Measurements from ENCODE around the gene PSMA5. TPM values are rescaled to one million over a fixed set of nuclear protein-coding genes. Genes with fewer than 3 reads are reported as not detected.

Gene PSMA5
- total and polyA plus RNA-seq, 2 of the 4 experiments (the other 2 are of a cell fraction) = 75.5 to 107 TPM

DNA sequence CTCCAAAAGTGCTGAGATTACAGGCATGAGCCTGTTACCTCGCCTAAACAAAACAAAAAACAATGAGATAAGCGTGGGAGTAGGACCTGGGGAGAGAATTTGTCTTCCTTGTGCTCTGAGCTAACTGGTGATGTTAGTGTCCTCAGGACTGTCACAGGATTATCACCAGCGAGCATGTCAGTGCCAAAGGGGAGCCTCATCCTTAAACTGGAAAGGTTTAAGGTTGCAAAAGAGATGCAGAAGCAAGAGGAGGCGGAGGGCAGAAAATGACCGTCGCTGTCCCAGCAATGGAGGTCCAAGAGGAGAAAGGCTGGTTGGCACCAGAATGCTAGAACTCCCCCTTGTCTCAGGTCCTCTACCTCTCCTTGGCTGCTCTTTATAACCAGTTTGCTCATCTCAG is 44.0 kb upstream of the PSMA5 start:
- no peak overlapping the region for H2AFZ ChIP-seq (replicated peaks; ENCODE audit: low read length, poor library complexity)
- H3K27me3 ChIP-seq (ENCODE audit: control insufficient read depth, insufficient read depth, low read length) = peaks cover 70% of the 10 kb centered on the region
- H2BK20ac ChIP-seq (ENCODE audit: low read depth, low read length) = no peak overlapping the region
- no peaks in the 10 kb centered on the region for H4K20me1 ChIP-seq (ENCODE audit: insufficient read depth, low read length)
- DNase-seq = no peak
- TF ChIP-seq, protein P1, sequence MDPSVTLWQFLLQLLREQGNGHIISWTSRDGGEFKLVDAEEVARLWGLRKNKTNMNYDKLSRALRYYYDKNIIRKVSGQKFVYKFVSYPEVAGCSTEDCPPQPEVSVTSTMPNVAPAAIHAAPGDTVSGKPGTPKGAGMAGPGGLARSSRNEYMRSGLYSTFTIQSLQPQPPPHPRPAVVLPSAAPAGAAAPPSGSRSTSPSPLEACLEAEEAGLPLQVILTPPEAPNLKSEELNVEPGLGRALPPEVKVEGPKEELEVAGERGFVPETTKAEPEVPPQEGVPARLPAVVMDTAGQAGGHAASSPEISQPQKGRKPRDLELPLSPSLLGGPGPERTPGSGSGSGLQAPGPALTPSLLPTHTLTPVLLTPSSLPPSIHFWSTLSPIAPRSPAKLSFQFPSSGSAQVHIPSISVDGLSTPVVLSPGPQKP (IDR thresholded peaks at IDR 0.05; ENCODE audit: borderline replicate concordance, low read depth, low read length) = no peak
- TF ChIP-seq MXI1 (IDR thresholded peaks at IDR 0.05; ENCODE audit: borderline replicate concordance, low read depth, low read length) (no peak), MAZ (IDR thresholded peaks at IDR 0.05; ENCODE audit: borderline replicate concordance, low read depth, low read length) (no peak), NFE2L2 (IDR thresholded peaks at IDR 0.05; ENCODE audit: low read depth, low read length) (no peak), POLR2A (IDR thresholded peaks at IDR 0.05; ENCODE audit: low read depth, low read length) (no peak), BHLHE40 (IDR thresholded peaks at IDR 0.05; ENCODE audit: low read depth, low read length) (no peak), FOS (IDR thresholded peaks at IDR 0.05; ENCODE audit: low read depth, low read length) (no peak), SMC3 (IDR thresholded peaks at IDR 0.05; ENCODE audit: low read depth, low read length) (no peak), MAFK (IDR thresholded peaks at IDR 0.05; ENCODE audit: low read depth, low read length) (no peak), CHD1 (IDR thresholded peaks at IDR 0.05; ENCODE audit: low read depth, low read length) (no peak), RCOR1 (IDR thresholded peaks at IDR 0.05; ENCODE audit: insufficient replicate concordance, low read length) (no peak), RFX5 (IDR thresholded peaks at IDR 0.05; ENCODE audit: low read depth, low read length) (no peak), RAD21 (IDR thresholded peaks at IDR 0.05; ENCODE audit: low read length) (no peak), CEBPB (IDR thresholded peaks at IDR 0.05; ENCODE audit: low read depth, low read length) (no peak)
- TF ChIP-seq, protein P2, sequence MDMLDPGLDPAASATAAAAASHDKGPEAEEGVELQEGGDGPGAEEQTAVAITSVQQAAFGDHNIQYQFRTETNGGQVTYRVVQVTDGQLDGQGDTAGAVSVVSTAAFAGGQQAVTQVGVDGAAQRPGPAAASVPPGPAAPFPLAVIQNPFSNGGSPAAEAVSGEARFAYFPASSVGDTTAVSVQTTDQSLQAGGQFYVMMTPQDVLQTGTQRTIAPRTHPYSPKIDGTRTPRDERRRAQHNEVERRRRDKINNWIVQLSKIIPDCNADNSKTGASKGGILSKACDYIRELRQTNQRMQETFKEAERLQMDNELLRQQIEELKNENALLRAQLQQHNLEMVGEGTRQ (IDR thresholded peaks at IDR 0.05; ENCODE audit: low read depth, low read length) = no peak
- TF ChIP-seq, protein P3, sequence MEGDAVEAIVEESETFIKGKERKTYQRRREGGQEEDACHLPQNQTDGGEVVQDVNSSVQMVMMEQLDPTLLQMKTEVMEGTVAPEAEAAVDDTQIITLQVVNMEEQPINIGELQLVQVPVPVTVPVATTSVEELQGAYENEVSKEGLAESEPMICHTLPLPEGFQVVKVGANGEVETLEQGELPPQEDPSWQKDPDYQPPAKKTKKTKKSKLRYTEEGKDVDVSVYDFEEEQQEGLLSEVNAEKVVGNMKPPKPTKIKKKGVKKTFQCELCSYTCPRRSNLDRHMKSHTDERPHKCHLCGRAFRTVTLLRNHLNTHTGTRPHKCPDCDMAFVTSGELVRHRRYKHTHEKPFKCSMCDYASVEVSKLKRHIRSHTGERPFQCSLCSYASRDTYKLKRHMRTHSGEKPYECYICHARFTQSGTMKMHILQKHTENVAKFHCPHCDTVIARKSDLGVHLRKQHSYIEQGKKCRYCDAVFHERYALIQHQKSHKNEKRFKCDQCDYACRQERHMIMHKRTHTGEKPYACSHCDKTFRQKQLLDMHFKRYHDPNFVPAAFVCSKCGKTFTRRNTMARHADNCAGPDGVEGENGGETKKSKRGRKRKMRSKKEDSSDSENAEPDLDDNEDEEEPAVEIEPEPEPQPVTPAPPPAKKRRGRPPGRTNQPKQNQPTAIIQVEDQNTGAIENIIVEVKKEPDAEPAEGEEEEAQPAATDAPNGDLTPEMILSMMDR (conservative IDR thresholded peaks at IDR 0.05; ENCODE audit: low read depth, low read length) = no peak
- H3K18ac ChIP-seq (ENCODE audit: low read depth, low read length) = no peak overlapping the region
- H3K23ac ChIP-seq (ENCODE audit: low read depth, low read length) = 0 out of 2 replicates have a peak overlapping the region, but pooled peaks have one; percentile 18
- no peak overlapping the region for H3K14ac ChIP-seq (replicated peaks; ENCODE audit: low read depth, low read length)
- no peak overlapping the region for H4K91ac ChIP-seq (ENCODE audit: insufficient read depth, low read depth, low read length)
- H2AK5ac ChIP-seq (ENCODE audit: low read depth, low read length) = no peak overlapping the region
- H2BK120ac ChIP-seq (ENCODE audit: low read depth, low read length) = no peak overlapping the region
- H3K4ac ChIP-seq (ENCODE audit: low read depth, low read length) = no peak overlapping the region
- H2BK5ac ChIP-seq (ENCODE audit: low read depth, low read length, poor library complexity, severe bottlenecking) = no peak overlapping the region
- no peak overlapping the region for H3K4me3 ChIP-seq (ENCODE audit: insufficient read depth, low read depth, low read length)
- WGBS, 2 experiments (ENCODE audit: extremely low coverage in 2 of 2, insufficient read length in 1 of 2) = 25% methylated on average over 1 of the region's 6 CpGs; no CpG with 5 or more reads in 1 of the 2 experiments
- CTCF ChIA-PET = interaction anchor here (0.6 to 0.7 kb wide), 2 partner anchors 8 to 13 kb away, joined by 3 read pairs; no protein-coding TSS in a partner anchor
- no peaks in the 10 kb centered on the region for H3K79me1 ChIP-seq (ENCODE audit: low read depth in 1 of 2, low read length in 2 of 2)
- H3K27ac ChIP-seq (ENCODE audit: insufficient read depth, low read length) = no peak overlapping the region
- no peak overlapping the region for H2AK9ac ChIP-seq (replicated peaks; ENCODE audit: low read depth, low read length, poor library complexity)
- no peak overlapping the region for H3K4me2 ChIP-seq (ENCODE audit: low read depth, low read length)
- BruUV-seq (replicated peaks) = no TSS peak
- no peak overlapping the region for H3K56ac ChIP-seq (ENCODE audit: extremely low read depth, insufficient read depth, low read length)
- H3K36me3 ChIP-seq (ENCODE audit: control insufficient read depth, insufficient read depth, low read length) = no peaks in the 10 kb centered on the region
- in situ Hi-C loops (cut with MboI; ENCODE audit: low sequenced_read_pairs) (no loop called here), dilution Hi-C loops (cut with HindIII; ENCODE audit: low sequenced_read_pairs, unreplicated experiment) (no loop called here), intact Hi-C loops (cut with micrococcal nuclease) (no loop called here)
- H4K8ac ChIP-seq (ENCODE audit: low read depth in 2 of 2, low read length in 2 of 2) = no peak overlapping the region
- no peak for ATAC-seq (ENCODE audit: low read depth)
- no peaks in the 10 kb centered on the region for H3K4me1 ChIP-seq (ENCODE audit: control insufficient read depth, insufficient read depth, low read length)
- POLR2A ChIA-PET (ENCODE audit: unreplicated experiment) = no interaction called here
- H4K5ac ChIP-seq (ENCODE audit: low read depth, low read length) = no peak overlapping the region
- H3K9ac ChIP-seq (ENCODE audit: low read depth, low read length) = no peak overlapping the region
- no peaks in the 10 kb centered on the region for H3K9me3 ChIP-seq (ENCODE audit: control insufficient read depth, insufficient read depth, low read length)
- H3K9me1 ChIP-seq (ENCODE audit: insufficient read depth, low read length) = no peaks in the 10 kb centered on the region
- H2BK15ac ChIP-seq (ENCODE audit: low read depth, low read length) = no peak overlapping the region
